NOMO-1 treated with dmso at 0.1 percent for 144 hours (cell line): ENCODE measurements around the gene MDP1.

Source experiments
- DNase-seq: peaks from one replicate; lab custom pipeline; 2025; ENCODE audit not compliant: unreplicated experiment; lab: John Stamatoyannopoulos, UW

The MDP1 gene

GRCh38 chr14:24182110-24182882 lies 33.6 kb downstream of the MDP1 start:
- no peak for DNase-seq

- no peak for DNase-seq
Measured at GRCh38 chr14:24181371-24182077, 34.3 kb downstream of the MDP1 start.

- DNase-seq = no peak
Measured at GRCh38 chr14:24179961-24180796, 35.7 kb downstream of the MDP1 start.

GRCh38 chr14:24179294-24179960 lies 36.4 kb downstream of the MDP1 start:
- no peak for DNase-seq

GRCh38 chr14:24178399-24179178 lies 37.3 kb downstream of the MDP1 start:
- no peak for DNase-seq

GRCh38 chr14:24177891-24178290 lies 38.0 kb downstream of the MDP1 start:
- no peak for DNase-seq

GRCh38 chr14:24177041-24177825 lies 38.6 kb downstream of the MDP1 start:
- no peak for DNase-seq

GRCh38 chr14:24176599-24176998 lies 39.3 kb downstream of the MDP1 start:
- DNase-seq = no peak

- no peak for DNase-seq
Measured at GRCh38 chr14:24172871-24173281, 43.0 kb downstream of the MDP1 start.

- DNase-seq = no peak
Measured at GRCh38 chr14:24172261-24172860, 43.5 kb downstream of the MDP1 start.

GRCh38 chr14:24171422-24172260 lies 44.2 kb downstream of the MDP1 start, which contains the start of gene REC8:
TSS of gene REC8 (plus strand) at chr14:24172080. CDS start at chr14:24172553, 473 bp downstream.
- no peak for DNase-seq

- no peak for DNase-seq
Measured at GRCh38 chr14:24167469-24168114, 48.3 kb downstream of the MDP1 start.

- no peak for DNase-seq
Measured at GRCh38 chr14:24165785-24166184, 50.1 kb downstream of the MDP1 start.

- no peak for DNase-seq
Measured at GRCh38 chr14:24164518-24164991, 51.3 kb downstream of the MDP1 start.
